IPS-20b (cell line): ENCODE data around the gene MED12L.
"Not testable (repeated sequence)": the region's sequence is repeated elsewhere in the genome, so short reads cannot be mapped to it uniquely, and the experiment has no call there.

ENCODE experiments used
- H3K27ac ChIP-seq: one replicate; pipeline ENCODE4 v1.5.1; 2013; ENCODE audit warnings: low read length
- H3K27me3 ChIP-seq: 2 replicates; pipeline ENCODE4 v1.6.1; 2013; ENCODE audit warnings: mild to moderate bottlenecking, low read length, inconsistent platforms; ENCODE audit not compliant: insufficient read depth
- H3K36me3 ChIP-seq: 2 replicates; pipeline ENCODE4 v1.6.1; 2013; ENCODE audit warnings: low read depth, mild to moderate bottlenecking, inconsistent platforms, low read length, moderate library complexity; ENCODE audit not compliant: insufficient read depth
- H3K4me1 ChIP-seq: 2 replicates; pipeline ENCODE4 v1.6.1; 2013; ENCODE audit warnings: mild to moderate bottlenecking, control low read depth, inconsistent platforms, low read length, moderate library complexity; ENCODE audit not compliant: insufficient read depth
- H3K4me3 ChIP-seq: 2 replicates; pipeline ENCODE4 v1.5.1; 2013; ENCODE audit warnings: mild to moderate bottlenecking, low read length, inconsistent platforms
- H3K9ac ChIP-seq: 2 replicates; pipeline ENCODE4 v1.6.1; 2013; ENCODE audit warnings: low read depth, mild to moderate bottlenecking, inconsistent platforms, low read length, moderate library complexity
- H3K9me3 ChIP-seq: 2 replicates; pipeline ENCODE4 v1.6.1; 2013; ENCODE audit warnings: mild to moderate bottlenecking, low read depth, low read length, inconsistent platforms; ENCODE audit not compliant: insufficient read depth

Gene MED12L

GRCh38 chr3:151075869-151076562, 9.4 kb upstream of the MED12L start:
- Histone ChIP-seq H3K4me3 (no peak overlapping the region), H3K9ac (no peak overlapping the region), H3K27me3 (no peaks in the 10 kb centered on the region), H3K36me3 (no peaks in the 10 kb centered on the region), H3K4me1 (no peaks in the 10 kb centered on the region), H3K9me3 (no peaks in the 10 kb centered on the region), H3K27ac (no peak overlapping the region)

GRCh38 chr3:151076626-151077025, 8.8 kb upstream of the MED12L start:
- Histone ChIP-seq H3K9me3 (no peaks in the 10 kb centered on the region), H3K4me3 (no peak overlapping the region), H3K36me3 (no peaks in the 10 kb centered on the region), H3K27ac (no peak overlapping the region), H3K27me3 (no peaks in the 10 kb centered on the region), H3K9ac (no peak overlapping the region), H3K4me1 (no peaks in the 10 kb centered on the region)

DNA sequence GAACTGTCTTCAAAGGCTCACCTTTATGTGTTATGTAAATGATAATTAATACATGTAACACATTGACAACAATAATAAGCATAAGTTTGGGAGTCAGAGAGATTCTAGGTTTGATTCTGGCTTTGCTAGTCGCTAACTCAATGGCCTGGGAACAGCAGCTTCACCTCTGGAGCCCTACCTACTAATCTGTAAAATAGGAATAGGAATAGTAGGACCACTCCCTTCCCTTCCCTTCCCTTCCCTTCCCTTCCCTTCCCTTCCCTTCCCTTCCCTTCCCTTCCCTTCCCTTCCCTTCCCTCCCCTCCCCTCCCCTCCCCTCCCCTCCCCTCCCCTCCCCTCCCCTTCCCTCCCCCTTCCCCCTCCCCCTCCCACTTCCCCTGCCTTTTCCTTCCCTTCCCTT, 4.4 kb upstream of the MED12L start:
- H3K4me1 ChIP-seq, result peaks cover 17% of the 10 kb centered on the region; the same call in 1 of the 2 replicates
- H3K27me3 ChIP-seq, result peaks cover 16% of the 10 kb centered on the region
- H3K9ac ChIP-seq, H3K4me3 ChIP-seq, H3K9me3 ChIP-seq, H3K36me3 ChIP-seq, H3K27ac ChIP-seq: not testable (repeated sequence)

DNA sequence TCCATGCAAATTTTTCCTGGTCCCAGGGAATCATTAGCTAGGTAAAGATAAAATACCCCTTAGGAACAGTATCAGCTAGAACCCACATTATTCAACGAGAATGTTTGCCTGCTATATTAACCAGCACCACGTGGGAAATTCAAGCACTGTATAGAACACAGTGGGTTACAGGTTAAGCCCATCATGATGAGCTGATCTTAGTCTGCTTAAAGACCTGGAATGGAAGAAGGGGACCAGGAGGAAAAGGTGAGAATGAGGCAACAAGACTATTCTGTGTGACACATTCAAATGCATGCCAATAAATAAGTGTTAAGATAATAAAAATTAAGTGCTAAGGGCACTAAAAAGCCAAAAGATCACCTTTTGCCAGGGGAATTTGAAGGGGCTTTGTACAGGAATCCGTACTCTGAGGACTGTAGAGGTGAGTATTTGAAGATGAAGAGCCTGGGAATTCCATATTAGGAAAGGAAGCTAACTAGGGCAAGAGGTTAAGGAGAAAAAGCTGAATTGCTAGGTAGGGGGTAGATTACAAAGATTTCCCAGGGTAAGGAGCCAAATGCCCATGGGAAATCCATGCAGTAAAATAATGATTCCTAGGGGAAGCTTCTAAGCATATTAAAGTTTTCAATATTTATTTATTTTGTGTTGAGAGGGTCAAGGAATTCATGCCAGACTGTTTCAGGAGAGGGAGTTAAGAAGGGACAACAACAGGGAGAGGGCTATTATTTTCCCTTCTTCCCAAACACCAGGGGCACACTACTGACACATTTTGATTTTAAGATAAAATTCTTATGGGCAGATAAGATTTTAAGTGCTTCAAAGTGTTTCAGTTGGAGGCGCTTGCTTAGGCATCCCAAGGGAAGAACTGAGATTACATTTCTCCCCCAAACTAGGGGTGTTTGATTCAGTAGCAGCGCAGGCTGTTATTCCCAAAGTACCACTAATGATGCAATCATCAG, 2.3 kb upstream of the MED12L start:
- H3K36me3 ChIP-seq, result no peaks in the 10 kb centered on the region
- no peak overlapping the region for H3K9ac ChIP-seq
- peak overlapping the region; percentile 9; the same call in 1 of the 2 replicates for H3K4me3 ChIP-seq
- no peaks in the 10 kb centered on the region for H3K9me3 ChIP-seq
- peaks cover 26% of the 10 kb centered on the region for H3K27me3 ChIP-seq
- H3K4me1 ChIP-seq, result peaks cover 24% of the 10 kb centered on the region; the same call in 1 of the 2 replicates
- H3K27ac ChIP-seq, result no peak overlapping the region

GRCh38 chr3:151084893-151085226, 604 bp upstream of the MED12L start:
- Histone ChIP-seq H3K9ac (peak overlapping the region; percentile 82; the same call in 1 of the 2 replicates), H3K9me3 (no peaks in the 10 kb centered on the region)

GRCh38 chr3:151085889-151086483, 522 bp downstream of the MED12L start:
- Histone ChIP-seq H3K4me1 (peaks cover 31% of the 10 kb centered on the region; the same call in 1 of the 2 replicates), H3K27me3 (peaks cover 29% of the 10 kb centered on the region), H3K27ac (no peak overlapping the region), H3K4me3 (peak overlapping the region; percentile 97), H3K36me3 (no peaks in the 10 kb centered on the region), H3K9me3 (no peaks in the 10 kb centered on the region), H3K9ac (peak overlapping the region; percentile 82; the same call in 1 of the 2 replicates)

More at GRCh38 chr3:151084893-151085226, 604 bp upstream of the MED12L start:
- Histone ChIP-seq H3K27me3 (peaks cover 29% of the 10 kb centered on the region), H3K27ac (no peak overlapping the region), H3K4me1 (peaks cover 31% of the 10 kb centered on the region; the same call in 1 of the 2 replicates), H3K4me3 (peak overlapping the region; percentile 97), H3K36me3 (no peaks in the 10 kb centered on the region)

DNA sequence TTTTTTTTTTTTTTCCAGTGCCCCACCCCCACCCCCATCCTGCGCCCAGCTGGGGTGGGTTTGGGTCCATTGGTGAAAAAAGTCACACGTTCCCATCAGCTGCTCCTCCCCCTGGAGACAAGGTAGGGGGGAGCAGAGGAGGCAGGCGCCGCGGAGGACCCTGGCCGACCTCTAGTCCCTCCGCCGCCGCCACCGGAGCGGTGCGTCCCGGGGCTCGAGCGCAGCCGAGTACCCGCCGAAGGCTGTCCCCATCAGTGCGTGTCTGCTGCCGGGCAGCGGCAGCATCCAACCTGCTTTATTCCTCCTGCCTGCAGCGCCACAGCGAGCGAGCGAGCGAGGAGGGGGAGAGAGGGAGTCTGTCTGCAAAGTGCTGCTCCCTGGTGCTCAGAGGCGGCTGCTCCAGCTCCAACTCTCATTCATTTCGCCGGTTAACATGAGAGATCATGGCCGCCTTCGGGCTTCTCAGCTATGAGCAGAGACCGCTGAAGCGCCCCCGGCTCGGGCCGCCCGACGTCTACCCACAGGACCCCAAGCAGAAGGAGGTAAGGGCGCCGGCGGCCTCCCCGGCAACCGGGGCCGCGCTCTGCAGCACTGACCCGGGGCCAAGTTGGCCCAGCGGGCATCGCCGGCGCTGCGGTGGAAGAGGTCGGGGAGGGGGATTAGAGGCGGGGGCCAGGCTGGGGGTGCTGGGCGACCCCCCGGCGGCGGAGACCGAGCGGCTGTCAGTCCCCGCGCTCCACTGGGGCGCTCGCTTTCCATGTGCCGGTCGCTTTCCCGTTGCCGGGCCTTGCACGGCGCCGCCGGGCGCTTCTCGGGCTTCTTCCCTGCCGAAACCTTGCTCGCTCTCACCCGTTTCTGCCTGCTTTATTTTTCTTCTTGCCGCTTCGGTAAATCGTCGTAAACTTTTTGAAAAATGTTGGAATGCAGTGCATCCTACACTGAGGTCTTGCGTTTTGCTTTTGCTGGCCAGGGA, 1.3 kb downstream of the MED12L start:
- Histone ChIP-seq H3K9ac (peak overlapping the region; percentile 82; the same call in 1 of the 2 replicates), H3K27ac (no peak overlapping the region), H3K36me3 (no peaks in the 10 kb centered on the region), H3K9me3 (no peaks in the 10 kb centered on the region), H3K4me3 (peak overlapping the region; percentile 97), H3K27me3 (peaks cover 29% of the 10 kb centered on the region), H3K4me1 (peaks cover 31% of the 10 kb centered on the region; the same call in 1 of the 2 replicates)

DNA sequence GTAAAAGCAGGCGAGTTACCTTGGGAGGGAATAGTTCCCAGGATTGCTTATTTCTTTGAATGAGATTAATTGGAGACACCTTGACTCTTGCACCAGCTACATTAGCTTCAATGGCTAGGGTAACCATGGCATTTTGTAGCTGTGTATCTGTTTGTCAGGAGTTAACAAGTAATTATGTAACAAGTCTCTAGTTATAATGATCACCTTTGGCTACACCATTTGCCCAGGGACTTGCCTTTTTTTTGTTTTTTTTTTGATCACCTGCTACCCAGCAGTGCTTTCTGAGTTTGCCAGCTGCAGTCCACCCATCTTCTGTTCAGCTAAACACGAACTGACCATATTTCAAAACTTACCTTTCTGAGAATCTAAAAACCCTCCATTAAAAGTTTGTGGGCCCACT, 2.2 kb downstream of the MED12L start:
- no peaks in the 10 kb centered on the region for H3K9me3 ChIP-seq
- H3K9ac ChIP-seq, result peak overlapping the region; percentile 82; the same call in 1 of the 2 replicates
- H3K4me1 ChIP-seq, result peaks cover 25% of the 10 kb centered on the region; the same call in 1 of the 2 replicates
- no peak overlapping the region for H3K27ac ChIP-seq
- peaks cover 29% of the 10 kb centered on the region for H3K27me3 ChIP-seq
- no peaks in the 10 kb centered on the region for H3K36me3 ChIP-seq
- peak overlapping the region; percentile 97 for H3K4me3 ChIP-seq

- Histone ChIP-seq H3K9me3 (no peaks in the 10 kb centered on the region), H3K4me1 (peaks cover 32% of the 10 kb centered on the region), H3K36me3 (no peaks in the 10 kb centered on the region), H3K27me3 (peaks cover 13% of the 10 kb centered on the region; the same call in 1 of the 2 replicates), H3K4me3 (no peak overlapping the region), H3K9ac (no peak overlapping the region), H3K27ac (no peak overlapping the region)
Observed at GRCh38 chr3:151091685-151092345, 6.4 kb downstream of the MED12L start.

- Histone ChIP-seq H3K9me3 (no peaks in the 10 kb centered on the region), H3K4me3 (no peak overlapping the region), H3K27ac (no peak overlapping the region), H3K36me3 (no peaks in the 10 kb centered on the region), H3K4me1 (peaks cover 26% of the 10 kb centered on the region), H3K27me3 (peaks cover 3% of the 10 kb centered on the region; the same call in 1 of the 2 replicates), H3K9ac (no peak overlapping the region)
Observed at GRCh38 chr3:151093148-151093547, 7.7 kb downstream of the MED12L start.
